C4-2B (cell line): Measurements from ENCODE around the gene MCM9.

Experiments
- ZFX ChIP-seq: fragments of 450-650 bp; IDR thresholded peaks from 2 replicates; pipeline ENCODE4 v1.6.1; 2017
- TF ChIP-seq, protein P1 (sequence below): fragments of 450-650 bp; conservative IDR thresholded peaks from 2 replicates; pipeline ENCODE4 v1.5.1; 2017; ENCODE audit warnings: mild to moderate bottlenecking

GRCh38 chr6:118940770-118941169 lies 5.8 kb upstream of the MCM9 start:
- TF ChIP-seq, protein P1, sequence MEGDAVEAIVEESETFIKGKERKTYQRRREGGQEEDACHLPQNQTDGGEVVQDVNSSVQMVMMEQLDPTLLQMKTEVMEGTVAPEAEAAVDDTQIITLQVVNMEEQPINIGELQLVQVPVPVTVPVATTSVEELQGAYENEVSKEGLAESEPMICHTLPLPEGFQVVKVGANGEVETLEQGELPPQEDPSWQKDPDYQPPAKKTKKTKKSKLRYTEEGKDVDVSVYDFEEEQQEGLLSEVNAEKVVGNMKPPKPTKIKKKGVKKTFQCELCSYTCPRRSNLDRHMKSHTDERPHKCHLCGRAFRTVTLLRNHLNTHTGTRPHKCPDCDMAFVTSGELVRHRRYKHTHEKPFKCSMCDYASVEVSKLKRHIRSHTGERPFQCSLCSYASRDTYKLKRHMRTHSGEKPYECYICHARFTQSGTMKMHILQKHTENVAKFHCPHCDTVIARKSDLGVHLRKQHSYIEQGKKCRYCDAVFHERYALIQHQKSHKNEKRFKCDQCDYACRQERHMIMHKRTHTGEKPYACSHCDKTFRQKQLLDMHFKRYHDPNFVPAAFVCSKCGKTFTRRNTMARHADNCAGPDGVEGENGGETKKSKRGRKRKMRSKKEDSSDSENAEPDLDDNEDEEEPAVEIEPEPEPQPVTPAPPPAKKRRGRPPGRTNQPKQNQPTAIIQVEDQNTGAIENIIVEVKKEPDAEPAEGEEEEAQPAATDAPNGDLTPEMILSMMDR = no peak
- no peak for TF ChIP-seq ZFX
